Measurements from ENCODE around the gene IPO8. TPM values are rescaled to one million over a fixed set of nuclear protein-coding genes. Genes with fewer than 3 reads are reported as not detected.

The IPO8 gene
- total RNA-seq, 1 donor from 2014 or later: 39.2 TPM

DNA sequence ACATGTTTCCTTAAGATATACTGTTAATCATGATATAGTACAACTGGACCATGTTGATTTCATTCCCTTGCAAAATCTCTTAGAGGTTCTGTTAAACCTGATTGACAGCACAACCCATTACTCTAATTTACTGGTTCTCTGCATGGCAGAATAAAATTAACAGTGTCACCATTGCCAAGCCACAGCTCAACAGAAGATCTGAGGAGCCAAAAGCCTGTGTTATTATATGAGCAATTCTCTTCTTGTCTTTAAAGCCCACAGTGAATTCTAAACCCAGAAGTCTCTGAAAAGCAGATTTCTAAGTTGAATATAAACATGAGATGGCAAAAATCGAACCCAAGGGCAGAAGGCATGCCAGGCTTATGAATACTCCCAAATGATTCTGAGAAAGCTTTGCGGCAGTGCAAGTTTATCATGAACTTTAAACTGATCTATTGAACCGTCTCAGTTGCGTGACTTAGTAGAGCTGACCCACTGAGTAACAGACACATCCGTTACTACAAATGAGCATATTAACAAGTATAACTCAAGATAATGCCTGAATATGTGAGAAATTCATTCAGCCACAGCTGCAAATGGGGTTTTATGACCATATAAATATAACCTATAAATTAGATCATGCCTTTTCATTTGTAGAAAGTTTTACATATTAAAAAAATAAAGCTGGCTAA lies 78.2 kb downstream of the IPO8 start:
- Mint-ChIP-seq H3K27me3 (ENCODE audit: low read depth, unreplicated experiment) (no peaks in the 10 kb centered on the region), H3K27ac (ENCODE audit: unreplicated experiment) (no peak overlapping the region), H3K4me1 (ENCODE audit: low read depth, unreplicated experiment) (peaks cover 4% of the 10 kb centered on the region), H3K4me3 (ENCODE audit: unreplicated experiment) (no peak overlapping the region), H3K9me3 (ENCODE audit: unreplicated experiment) (peaks cover 1% of the 10 kb centered on the region), H3K36me3 (ENCODE audit: low read depth, unreplicated experiment) (no peaks in the 10 kb centered on the region)
- no peaks in the 10 kb centered on the region for H3K4me1 ChIP-seq (ENCODE audit: insufficient read depth, low read length)
- no peak overlapping the region for H3K4me2 ChIP-seq (ENCODE audit: low read length)
- no peak overlapping the region for H3K27ac ChIP-seq (ENCODE audit: low read depth, low read length)
- H4K20me1 ChIP-seq (ENCODE audit: insufficient read depth, low read length): no peaks in the 10 kb centered on the region
- no peak overlapping the region for H3K9ac ChIP-seq (ENCODE audit: low read length)
- H3K9me3 ChIP-seq (ENCODE audit: insufficient read depth, low read depth, low read length): no peaks in the 10 kb centered on the region
- TF ChIP-seq EZH2 (IDR thresholded peaks at IDR 0.05; ENCODE audit: insufficient read depth, low read length): no peak
- TF ChIP-seq, protein P1, sequence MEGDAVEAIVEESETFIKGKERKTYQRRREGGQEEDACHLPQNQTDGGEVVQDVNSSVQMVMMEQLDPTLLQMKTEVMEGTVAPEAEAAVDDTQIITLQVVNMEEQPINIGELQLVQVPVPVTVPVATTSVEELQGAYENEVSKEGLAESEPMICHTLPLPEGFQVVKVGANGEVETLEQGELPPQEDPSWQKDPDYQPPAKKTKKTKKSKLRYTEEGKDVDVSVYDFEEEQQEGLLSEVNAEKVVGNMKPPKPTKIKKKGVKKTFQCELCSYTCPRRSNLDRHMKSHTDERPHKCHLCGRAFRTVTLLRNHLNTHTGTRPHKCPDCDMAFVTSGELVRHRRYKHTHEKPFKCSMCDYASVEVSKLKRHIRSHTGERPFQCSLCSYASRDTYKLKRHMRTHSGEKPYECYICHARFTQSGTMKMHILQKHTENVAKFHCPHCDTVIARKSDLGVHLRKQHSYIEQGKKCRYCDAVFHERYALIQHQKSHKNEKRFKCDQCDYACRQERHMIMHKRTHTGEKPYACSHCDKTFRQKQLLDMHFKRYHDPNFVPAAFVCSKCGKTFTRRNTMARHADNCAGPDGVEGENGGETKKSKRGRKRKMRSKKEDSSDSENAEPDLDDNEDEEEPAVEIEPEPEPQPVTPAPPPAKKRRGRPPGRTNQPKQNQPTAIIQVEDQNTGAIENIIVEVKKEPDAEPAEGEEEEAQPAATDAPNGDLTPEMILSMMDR (IDR thresholded peaks at IDR 0.05; ENCODE audit: insufficient read depth, low read depth, low read length): no peak
- H3K27me3 ChIP-seq (ENCODE audit: insufficient read depth, low read length): no peaks in the 10 kb centered on the region
- H2AFZ ChIP-seq (ENCODE audit: low read depth, low read length): no peak overlapping the region
- H3K79me2 ChIP-seq (ENCODE audit: insufficient read depth, low read length): no peaks in the 10 kb centered on the region
- no peak for DNase-seq (ENCODE audit: low read depth)
- no peak for FAIRE-seq
- no peaks in the 10 kb centered on the region for H3K36me3 ChIP-seq (ENCODE audit: insufficient read depth, low read length)
- H3K4me3 ChIP-seq (ENCODE audit: insufficient read depth, low read depth, low read length): no peak overlapping the region

DNA sequence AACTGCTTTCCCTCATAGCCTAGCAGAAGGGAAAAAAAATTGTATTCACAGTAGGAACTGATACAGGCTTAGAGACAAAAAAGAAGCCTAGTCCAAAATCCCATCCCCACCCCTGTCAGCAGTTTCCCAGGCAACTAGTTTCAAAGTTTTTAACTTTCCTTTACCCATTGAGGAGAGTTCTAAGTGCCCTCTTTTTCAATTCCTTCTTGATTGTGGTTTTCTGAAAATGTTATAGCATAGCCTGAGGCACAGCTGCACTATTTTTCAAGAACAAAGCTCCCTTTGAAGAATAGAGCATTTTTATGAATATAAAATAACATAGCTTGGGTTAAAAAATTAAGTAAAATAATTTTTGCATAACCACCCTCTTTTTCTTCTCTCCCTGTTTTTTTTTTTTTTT lies 81.6 kb downstream of the IPO8 start:
- H3K9ac ChIP-seq (ENCODE audit: low read length): no peak overlapping the region
- no peaks in the 10 kb centered on the region for H3K36me3 ChIP-seq (ENCODE audit: insufficient read depth, low read length)
- TF ChIP-seq EZH2 (IDR thresholded peaks at IDR 0.05; ENCODE audit: insufficient read depth, low read length): no peak
- no peak overlapping the region for H3K4me2 ChIP-seq (ENCODE audit: low read length)
- H4K20me1 ChIP-seq (ENCODE audit: insufficient read depth, low read length): no peaks in the 10 kb centered on the region
- H3K27me3 Mint-ChIP-seq (ENCODE audit: low read depth, unreplicated experiment): no peaks in the 10 kb centered on the region
- no peaks in the 10 kb centered on the region for H3K27me3 ChIP-seq (ENCODE audit: insufficient read depth, low read length)
- peaks cover 3% of the 10 kb centered on the region for H3K9me3 ChIP-seq (ENCODE audit: insufficient read depth, low read depth, low read length)
- H3K27ac Mint-ChIP-seq (ENCODE audit: unreplicated experiment): no peak overlapping the region
- no peaks in the 10 kb centered on the region for H3K79me2 ChIP-seq (ENCODE audit: insufficient read depth, low read length)
- no peaks in the 10 kb centered on the region for H3K36me3 Mint-ChIP-seq (ENCODE audit: low read depth, unreplicated experiment)
- H3K9me3 Mint-ChIP-seq (ENCODE audit: unreplicated experiment): peaks cover 4% of the 10 kb centered on the region
- no peak overlapping the region for H3K27ac ChIP-seq (ENCODE audit: low read depth, low read length)
- H2AFZ ChIP-seq (ENCODE audit: low read depth, low read length): no peak overlapping the region
- H3K4me1 ChIP-seq (ENCODE audit: insufficient read depth, low read length): no peaks in the 10 kb centered on the region
- H3K4me3 ChIP-seq (ENCODE audit: insufficient read depth, low read depth, low read length): no peak overlapping the region
- FAIRE-seq: no peak
- H3K4me3 Mint-ChIP-seq (ENCODE audit: unreplicated experiment): no peak overlapping the region
- peaks cover 2% of the 10 kb centered on the region for H3K4me1 Mint-ChIP-seq (ENCODE audit: low read depth, unreplicated experiment)
- DNase-seq (ENCODE audit: low read depth): no peak

DNA sequence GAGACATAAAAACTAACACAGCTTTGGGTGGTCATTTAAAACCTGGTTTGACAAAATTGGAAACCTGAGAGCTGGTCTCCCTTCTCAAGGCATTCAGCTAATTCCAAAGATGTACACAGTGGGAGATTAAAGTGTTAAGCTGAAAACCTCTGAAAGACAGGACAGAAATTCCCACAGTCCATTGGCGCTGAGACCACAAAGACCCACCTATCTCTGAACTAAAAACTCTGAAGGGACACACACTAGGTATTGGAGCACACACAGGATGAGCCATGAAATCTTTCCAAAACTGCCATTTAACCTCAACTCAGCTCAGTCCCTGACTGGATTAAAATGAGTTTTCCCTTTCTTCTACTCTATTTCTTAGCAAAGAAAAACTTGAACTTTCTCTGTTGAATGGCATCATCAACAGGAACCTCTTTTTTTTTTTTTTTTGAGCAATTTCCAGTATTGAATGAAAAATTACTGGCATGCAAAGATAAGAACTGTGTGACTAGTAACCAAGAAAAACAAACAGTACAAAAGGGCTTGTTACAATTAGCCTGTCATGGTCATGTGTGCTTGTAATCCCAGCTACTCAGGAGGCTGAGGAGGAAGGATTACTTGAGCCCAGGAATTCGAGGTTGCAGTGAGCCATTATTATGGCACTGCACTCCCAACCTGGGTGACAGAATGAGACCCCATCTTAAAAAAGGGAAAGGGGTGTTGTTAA lies 82.4 kb downstream of the IPO8 start:
- DNase-seq (ENCODE audit: low read depth): peak; percentile 70
- Histone ChIP-seq H3K4me2 (ENCODE audit: low read length) (peak overlapping the region; percentile 20), H3K79me2 (ENCODE audit: insufficient read depth, low read length) (no peaks in the 10 kb centered on the region), H3K4me1 (ENCODE audit: insufficient read depth, low read length) (no peaks in the 10 kb centered on the region), H3K9ac (ENCODE audit: low read length) (no peak overlapping the region), H3K4me3 (ENCODE audit: insufficient read depth, low read depth, low read length) (no peak overlapping the region), H4K20me1 (ENCODE audit: insufficient read depth, low read length) (no peaks in the 10 kb centered on the region), H3K27me3 (ENCODE audit: insufficient read depth, low read length) (no peaks in the 10 kb centered on the region), H3K9me3 (ENCODE audit: insufficient read depth, low read depth, low read length) (peaks cover 3% of the 10 kb centered on the region), H2AFZ (ENCODE audit: low read depth, low read length) (no peak overlapping the region), H3K36me3 (ENCODE audit: insufficient read depth, low read length) (no peaks in the 10 kb centered on the region), H3K27ac (ENCODE audit: low read depth, low read length) (no peak overlapping the region)
- Mint-ChIP-seq H3K4me3 (ENCODE audit: unreplicated experiment) (no peak overlapping the region), H3K27ac (ENCODE audit: unreplicated experiment) (no peak overlapping the region), H3K4me1 (ENCODE audit: low read depth, unreplicated experiment) (peaks cover 2% of the 10 kb centered on the region), H3K27me3 (ENCODE audit: low read depth, unreplicated experiment) (no peaks in the 10 kb centered on the region), H3K9me3 (ENCODE audit: unreplicated experiment) (peaks cover 4% of the 10 kb centered on the region), H3K36me3 (ENCODE audit: low read depth, unreplicated experiment) (no peaks in the 10 kb centered on the region)
- no peak for FAIRE-seq
- no peak for TF ChIP-seq EZH2 (IDR thresholded peaks at IDR 0.05; ENCODE audit: insufficient read depth, low read length)
- TF ChIP-seq, protein P1 (IDR thresholded peaks at IDR 0.05; ENCODE audit: insufficient read depth, low read depth, low read length): no peak
